NCI-H774 (cell line): ENCODE measurements around the gene CLEC9A.
"Not testable (repeated sequence)": the region's sequence is repeated elsewhere in the genome, so short reads cannot be mapped to it uniquely, and the experiment has no call there.

Source experiments
- DNase-seq: peaks from one replicate; lab custom pipeline; 2025; lab: John Stamatoyannopoulos, UW

Gene CLEC9A

DNA sequence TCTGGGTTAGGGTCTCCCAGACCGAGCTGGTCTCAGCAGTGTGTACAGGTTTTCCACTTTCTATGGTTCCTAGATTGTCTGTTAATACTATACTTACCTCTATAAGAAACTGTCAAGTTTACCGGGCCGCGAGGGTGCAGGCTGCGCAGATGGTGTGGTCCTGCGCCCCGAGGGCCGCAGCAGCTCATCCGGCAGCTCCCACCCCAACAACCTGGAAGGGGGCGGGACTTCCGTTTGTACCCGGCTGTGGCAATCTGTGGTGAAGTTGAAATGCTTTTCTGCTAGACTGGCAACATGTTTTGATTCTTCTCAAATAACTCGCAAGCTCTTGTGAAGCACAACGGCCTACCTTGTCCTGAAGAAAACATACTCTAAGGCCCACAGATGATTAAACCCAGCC, at the start of gene CLEC9A:
Gene CLEC9A, plus strand, starts transcription at position 237 of the 400 bp plus-strand sequence. CDS start 22,006 bp downstream, outside the sequence.
- no peak for DNase-seq

DNA sequence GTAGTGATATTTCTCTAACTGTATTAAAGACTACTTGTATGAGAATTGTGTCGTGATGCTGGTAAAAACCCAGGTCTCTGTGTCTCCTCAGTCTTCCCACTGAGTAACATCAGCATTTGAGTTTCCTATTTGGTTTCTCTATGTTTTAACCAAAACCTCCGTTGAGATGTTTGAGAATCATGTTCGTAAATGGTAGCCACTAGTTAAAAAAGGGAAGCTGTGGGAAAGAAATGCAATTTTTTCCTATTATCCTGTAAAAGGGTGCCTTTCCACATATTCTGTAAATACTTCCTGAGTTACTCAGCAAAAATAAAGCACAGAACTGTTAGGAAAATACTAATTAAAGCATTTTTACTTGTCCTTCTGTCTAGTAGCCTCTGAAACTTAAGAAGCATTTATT, 38.6 kb upstream of the CLEC9A start:
- no peak for DNase-seq

DNA sequence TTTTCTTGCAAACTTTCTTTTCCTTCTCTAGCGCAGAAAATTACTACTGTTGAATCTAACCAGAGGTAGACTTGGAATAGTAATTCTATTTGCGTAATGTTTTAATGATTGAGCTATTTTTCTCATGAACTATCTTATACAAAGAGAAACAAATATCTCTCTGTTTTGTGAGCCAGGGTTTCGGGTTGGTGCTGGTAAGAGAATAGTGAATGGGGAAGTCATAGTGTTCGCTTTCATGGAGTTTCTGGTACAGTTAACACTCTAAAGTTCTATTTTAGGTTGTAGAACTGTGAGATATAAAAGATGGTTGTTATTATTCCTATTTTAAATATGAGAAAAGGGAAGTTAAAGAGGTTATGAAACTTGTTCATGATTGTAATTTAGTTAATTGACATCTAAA, 38.2 kb upstream of the CLEC9A start:
- no peak for DNase-seq

DNA sequence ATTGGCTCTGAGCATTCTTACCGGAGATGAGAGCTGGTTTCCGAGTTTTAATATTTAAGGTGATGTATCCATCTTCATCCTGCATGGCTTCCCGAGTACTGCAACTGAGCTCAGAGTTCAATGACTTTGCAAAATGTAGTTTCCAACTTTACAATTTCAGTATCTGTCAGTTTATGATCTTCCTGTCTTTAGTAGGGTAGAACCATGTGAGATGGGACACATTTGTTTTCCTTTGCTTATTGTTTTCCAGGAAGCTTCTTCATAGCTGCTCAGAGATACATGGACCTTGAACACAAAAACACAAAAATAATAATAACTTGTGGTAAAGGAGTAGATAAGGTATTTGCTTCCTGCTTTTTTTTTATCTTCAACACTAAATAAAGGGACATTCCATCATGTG, 31.5 kb upstream of the CLEC9A start, which contains the start of gene CLEC1B:
Gene CLEC1B, minus strand, starts transcription at position 106 of the 400 bp plus-strand sequence. Its CDS starts 21 bp downstream, at position 85.
- DNase-seq = no peak

DNA sequence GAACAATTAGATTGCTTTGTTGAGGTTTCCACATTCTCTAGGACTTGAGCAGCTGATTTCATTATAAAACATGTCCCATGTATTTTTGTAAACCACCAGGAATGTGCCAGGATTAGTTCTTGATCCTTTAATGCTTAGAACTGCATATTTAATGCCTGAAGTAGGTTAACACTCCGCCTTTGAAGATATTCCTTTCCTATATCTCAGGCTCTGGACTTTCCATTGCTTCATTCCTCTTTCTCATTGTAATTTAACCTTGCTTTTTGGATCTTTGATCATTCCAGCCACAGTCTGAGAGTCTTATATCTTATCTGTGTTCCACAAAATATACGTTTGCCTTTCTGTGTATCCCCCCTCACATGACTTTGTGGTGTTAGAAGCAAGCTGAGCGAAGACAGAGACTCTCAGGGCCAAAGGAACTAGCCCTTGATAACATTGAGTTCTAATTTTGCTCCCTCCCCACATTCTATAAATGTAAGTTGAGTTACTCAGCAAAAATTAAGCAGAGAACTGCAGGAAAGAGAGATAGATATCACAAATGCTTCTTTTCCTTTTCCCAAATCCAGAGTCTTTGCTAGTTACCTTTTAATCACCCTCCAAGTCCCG, 29.2 kb upstream of the CLEC9A start:
- no peak for DNase-seq

DNA sequence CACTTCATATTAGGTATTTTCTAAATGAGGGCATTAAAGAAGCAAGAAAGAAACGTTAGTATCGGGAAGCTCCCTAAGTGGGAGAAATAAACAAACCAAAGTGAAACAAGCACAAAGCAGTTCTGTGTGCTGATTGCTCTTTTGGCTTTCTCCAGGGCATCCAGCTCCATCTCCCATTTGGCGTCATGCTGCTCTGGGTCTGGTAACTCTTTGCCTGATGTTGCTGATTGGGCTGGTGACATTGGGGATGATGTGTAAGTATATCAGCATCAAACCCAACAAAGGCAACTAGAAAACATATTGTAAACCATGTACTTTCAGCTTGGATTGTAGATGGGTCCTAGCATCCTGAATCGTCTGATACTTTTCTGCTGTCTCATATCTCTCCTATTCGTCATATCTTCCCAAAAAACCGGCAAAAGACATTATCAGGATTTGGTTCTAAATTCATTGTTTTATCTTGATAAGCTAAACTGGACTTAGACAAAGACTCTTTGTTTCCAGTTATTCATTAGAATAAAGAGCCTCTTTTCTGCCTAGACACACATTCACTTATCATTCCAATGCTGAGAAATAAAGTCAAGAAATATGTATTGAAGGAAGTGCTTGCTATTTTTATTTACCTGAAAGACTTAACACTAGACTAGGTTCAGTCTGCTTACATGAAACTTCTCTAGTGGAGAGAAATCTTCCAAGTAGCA, 17.7 kb upstream of the CLEC9A start:
- DNase-seq = no peak

DNA sequence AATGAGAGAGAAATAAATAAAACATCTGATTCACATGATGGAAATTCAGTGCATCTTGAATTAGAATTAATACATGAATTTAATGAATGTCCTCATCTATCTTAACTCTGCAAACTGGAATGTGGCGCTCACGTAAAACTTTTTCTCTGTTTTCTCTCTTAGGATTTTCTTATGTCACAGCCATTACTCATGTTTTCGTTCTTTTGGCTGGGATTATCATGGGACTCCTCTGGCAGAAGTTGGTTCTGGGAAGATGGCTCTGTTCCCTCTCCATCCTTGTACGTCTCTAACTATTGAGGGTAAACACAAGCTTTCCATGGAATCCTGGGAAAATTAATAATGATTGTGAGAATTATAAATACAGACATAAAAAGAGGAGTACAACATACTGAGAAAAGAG, 15.0 kb upstream of the CLEC9A start:
- DNase-seq = no peak

DNA sequence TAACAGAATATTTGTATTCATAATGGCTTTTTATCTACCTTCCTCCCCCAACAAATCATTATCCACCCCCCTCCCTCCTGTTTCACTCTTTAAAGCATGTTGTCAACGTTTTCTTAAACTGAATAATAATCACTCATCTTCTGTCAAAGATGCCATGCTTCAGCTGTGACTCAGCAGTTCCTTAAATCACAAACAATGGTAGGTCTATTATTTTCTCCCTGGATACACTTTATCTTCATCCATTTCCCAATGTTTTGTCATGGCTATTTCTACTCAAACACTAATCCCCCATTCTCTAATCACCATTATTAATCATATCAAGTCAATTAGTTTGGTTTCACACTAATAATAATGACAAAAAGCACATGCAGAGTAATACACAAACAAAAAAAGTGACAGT, 13.6 kb upstream of the CLEC9A start:
- no peak for DNase-seq

DNA sequence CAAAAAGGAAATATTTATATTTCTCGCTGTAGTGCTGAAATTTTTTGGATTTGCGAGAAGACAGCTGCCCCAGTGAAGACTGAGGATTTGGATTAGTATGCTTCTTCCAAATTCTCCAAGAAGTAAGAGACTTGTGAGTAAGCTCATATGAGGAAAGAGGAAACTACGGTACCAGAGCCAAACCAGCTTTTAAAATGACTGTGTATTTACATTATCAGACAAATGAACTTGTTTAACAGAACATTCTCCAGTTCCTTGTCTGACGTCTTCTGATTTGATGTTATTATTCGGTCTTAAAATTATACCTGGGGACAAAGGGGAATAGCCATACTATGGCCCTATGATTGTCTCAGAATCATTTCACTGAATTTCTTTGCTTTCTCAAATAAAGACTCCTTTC, 12.1 kb upstream of the CLEC9A start:
- no peak for DNase-seq

DNA sequence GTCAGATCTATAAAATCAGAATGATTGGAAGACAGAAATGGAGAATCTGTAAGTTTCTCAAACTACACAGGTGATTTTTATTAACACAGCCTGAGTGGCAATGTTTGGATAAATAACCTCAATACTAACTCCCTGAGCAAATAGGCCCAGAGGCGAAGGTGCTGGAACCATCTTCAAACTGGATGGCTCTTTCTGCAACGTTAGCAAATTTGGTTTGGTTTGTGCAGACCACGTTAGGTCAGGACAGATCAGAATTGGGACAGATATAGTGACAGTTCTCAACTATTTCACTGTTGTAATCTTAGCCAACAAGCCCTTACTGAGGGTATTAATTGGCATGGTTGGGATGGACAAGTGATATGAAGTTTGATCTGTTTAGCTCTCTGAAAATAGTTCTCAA, 9.1 kb upstream of the CLEC9A start:
- no peak for DNase-seq

DNA sequence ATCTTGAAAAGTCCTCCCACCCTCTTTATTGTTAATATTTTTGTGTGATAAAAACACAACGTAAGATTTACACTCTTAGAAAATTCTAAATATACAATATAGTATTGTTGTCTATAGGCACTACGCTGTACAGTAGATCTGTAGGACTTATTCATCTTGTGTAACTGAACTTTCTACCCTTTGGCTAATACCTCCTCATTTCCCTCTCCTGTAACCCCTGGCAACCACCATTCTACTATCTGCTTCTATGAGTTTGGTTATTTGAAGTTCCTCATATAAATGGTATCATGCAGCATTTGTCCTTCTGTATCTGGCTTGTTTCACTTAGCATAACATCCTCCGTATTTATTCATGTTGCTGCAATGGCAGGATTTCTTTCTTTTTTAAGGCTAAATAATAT, 5.2 kb upstream of the CLEC9A start:
- DNase-seq = no peak

DNA sequence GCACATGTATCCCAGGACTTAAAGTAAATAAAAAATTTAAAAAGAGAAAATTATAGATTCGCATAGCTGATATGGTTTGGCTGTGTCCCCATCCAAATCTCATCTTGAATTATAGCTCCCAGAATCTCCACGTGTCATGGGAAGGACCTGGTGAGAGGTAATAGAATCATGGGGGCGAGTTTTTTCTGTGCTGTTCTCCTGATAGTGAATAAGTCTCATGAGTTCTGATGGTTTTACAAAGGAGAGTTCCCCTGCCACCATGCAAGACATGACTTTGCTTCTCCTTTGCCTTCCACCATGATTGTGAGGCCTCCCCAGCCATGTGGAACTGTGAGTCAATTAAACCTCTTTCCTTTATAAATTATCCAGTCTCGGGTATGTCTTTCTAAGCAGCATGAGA, 3.8 kb upstream of the CLEC9A start:
- DNase-seq = not testable (repeated sequence)

DNA sequence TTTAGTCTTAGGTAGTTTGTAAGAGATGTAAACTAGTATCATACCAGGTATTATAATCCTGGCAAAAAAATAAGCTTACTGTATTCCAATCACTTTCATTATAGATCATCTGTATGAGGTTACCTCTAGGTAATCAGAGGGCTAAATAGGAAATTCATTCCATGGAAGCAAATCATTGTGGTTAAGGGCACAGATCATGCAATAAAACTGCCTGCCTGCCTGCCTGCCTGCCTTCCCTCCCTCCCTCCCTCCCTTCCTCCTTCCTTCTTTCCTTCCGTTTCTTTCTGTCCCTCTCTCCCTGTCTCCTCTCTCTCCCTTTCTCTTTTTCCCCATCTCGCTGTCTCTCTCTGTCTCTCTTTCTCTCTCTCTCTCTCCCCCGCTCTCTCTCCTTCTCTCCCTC, 3.2 kb upstream of the CLEC9A start:
- no peak for DNase-seq

DNA sequence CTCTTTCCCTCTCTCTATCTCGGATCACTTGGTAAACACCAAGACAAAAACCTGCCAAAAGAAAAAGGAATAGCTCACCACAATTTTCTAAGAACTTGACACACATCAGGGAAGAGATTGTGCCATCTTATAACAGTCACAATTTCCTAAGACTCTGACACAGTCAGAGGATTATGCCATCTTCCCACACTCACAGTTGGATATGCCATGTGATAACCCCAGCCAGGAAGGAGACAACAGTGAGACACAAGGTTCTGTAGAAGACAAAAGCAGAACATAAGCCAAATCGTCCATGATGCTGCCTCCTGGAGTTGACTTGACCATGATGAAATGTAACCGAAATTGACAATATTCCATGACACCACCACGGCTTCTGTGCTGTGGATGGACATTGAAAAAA, 2.8 kb upstream of the CLEC9A start:
- no peak for DNase-seq

DNA sequence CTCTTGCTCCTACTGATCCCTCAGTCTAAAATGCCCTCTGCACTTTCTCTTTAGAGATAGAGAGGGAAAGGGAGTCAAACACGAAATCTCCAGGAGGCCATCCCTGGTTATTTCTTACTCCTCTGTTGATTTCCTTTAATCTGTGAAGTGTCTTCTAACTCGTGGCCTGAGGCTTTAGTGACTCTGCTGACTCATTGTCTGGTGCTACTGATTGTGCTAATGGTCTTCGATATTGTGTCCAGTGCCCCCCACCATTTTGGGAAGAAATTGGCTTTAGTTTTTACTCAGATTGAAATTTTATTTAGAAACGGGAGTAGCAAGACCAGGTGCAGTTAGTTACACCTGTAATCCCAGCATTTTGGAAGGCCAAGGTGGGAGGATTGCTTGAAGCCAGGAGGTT, 839 bp downstream of the CLEC9A start:
- DNase-seq = no peak

DNA sequence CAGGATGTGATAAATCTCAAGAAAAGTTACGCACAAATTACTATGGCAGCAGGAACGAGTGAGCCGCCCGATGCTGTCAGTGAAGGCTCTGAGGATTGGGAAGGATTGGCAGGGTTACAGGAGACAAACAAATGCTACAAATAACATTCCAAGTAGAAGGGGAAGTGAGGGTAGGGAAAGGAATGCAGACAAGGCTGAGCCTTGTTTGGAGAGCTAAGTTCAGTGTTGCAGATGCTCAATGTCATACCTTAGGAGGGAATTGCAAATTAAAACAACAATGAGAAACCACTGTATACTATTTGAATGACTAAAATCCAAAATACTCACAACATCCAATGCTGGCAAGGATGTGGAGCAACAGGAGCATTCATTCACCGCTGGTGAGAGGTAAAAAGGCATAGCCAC, 1.3 kb downstream of the CLEC9A start:
- DNase-seq = no peak

DNA sequence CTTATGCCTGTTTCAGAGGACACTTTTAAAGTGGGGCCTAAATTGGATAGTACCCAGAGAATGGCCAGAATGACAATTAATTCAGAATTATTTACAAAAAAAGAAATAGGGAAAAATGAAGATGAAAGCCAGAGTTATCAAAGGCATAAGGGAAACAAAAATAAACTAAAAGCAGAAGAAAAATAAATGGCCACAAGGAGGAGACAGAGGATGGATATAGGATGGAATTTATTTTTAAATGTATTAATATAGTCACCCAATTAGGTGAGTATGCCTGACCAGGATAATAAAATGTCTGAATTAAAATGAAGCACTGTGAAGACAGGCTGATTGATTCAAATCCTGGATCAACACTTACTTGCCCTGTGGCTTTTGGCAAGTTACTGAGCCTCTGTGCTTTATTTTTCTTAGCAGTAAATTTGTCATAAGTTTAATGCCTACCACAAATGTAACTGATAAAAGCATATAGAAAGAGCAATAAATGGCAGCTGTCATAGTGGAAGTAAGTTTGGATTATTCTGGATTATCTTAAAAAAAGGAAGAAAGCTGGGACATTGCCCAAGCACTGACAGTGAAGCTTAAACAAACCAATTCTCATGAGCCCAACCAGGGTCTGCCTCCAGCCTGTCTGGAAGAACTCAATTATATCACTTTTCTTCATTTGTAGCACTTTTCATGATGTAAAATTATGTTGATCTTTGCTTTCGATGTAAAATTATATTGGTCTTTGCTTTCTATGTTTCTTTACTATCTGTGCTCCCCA, 3.5 kb downstream of the CLEC9A start:
- DNase-seq = no peak

DNA sequence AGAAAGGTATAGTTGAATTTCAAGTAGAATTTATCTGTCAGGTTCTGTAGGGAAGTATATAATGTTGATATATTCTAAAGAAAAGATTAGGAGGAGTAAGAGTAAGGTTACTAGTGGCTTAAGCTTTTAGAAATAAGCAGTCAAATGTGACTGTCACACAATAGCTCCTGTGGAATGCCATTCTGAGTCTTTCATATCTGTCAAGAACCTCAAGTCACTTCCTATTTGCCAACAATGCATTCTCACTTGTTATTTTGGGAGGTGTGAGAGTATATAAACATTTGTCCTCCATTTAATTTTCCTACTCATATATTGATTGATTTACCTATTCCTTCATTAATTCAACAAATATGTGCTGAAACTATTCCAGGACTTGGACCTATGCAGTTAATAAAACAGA, 11.7 kb downstream of the CLEC9A start:
- DNase-seq = no peak

DNA sequence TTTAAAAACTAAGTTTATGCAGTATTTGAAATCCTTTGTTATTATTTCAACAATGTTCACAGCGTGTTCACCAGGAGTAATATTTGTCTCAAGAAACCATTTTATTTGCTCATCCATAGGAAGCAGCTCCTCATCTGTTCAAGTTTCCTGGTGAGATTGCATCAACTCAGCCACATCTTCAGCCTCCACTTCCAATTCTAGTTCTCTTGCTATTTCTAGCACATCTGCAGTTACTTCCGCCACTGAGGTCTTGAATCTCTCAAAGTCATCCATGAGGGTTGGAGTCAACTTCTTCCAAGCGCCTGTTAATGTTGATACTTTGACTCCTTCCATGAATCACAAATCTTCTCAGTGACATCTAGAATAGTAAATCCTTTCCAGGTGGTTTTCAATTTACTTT, 18.0 kb downstream of the CLEC9A start:
- DNase-seq = no peak

DNA sequence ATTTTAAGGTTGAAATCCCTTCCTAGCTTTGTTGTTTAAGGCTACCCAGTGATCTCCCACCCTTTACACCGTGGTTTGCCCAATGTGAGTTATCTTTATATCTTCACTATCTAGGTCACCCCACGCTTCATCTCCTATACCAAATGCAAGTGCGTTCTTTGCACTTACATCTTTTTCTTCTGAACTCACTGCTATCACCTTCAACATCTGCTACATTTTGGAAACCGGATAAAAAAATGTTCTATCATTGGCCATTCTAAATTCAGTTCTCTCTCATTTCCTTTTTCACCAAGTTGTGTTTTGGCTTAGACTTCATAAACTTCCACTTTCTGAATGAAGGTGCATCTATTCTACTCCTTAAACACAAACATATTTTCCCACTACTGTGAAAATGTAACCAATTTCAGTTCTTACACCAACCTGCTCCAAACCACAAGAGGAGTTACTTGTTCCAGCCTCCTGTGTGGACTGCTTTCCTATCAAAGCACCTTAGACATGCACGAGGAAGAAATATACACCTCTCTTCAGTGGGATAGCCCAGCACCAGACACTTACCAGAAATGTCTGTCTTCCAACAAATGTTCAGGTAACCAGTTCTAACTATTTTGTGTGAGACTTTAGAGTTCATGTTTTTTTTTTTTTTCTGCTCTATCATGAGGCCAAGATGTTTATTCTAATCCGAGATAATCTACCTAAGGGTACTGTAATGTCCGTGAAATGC, 21.9 kb downstream of the CLEC9A start:
- no peak for DNase-seq

DNA sequence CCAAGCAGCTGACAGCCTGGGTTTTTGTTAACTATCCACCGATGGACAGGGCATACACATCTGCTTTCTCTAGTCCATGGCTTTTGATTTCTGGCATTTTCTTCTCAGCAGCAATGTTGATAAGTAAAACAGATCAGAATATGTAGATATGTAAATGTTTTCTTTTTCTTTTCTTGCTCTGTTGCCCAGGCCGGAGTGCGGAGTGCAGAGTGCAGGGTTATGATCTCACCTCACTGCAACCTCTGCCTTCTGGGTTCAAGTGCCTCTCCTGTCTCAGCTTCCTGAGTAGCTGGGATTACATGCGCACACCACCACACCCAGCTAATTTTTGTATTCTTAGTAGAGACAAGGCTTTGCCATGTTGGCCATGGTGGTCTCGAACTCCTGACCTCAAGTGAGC, 27.9 kb downstream of the CLEC9A start:
- DNase-seq = no peak

DNA sequence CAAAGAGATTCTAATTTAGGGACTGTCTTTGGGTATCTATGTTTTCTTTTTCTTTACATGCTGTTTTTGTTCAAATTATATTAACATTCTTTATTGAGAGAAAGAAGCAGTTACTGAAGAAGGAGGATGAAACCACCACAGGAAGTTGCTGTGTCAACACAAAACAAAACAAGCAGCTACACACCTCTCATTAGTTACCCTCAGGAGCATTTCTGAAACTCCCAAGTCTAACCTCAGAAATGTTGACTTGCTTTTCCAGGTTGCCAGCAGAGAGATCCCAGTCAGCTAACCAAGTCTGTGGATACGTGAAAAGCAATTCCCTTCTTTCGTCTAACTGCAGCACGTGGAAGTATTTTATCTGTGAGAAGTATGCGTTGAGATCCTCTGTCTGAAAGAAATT, 34.8 kb downstream of the CLEC9A start:
- DNase-seq = no peak

DNA sequence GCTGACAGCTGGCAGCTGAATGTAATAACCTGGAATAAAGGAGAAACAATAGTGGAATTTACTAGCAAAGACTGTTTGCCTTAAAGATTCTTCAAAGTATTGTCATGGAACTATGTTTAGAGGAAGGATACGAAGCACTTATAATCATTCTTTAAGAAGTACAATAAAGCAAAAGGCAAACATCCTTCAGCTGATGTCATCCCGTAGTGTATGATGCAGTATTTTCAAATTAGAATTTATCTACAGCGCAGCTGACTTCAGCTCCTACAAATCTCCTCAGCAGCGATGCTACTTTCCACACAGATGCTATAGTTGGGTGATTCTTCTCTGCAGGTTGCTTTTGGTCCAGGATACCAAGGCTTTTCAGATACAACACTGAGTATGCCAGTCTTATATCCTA, 36.8 kb downstream of the CLEC9A start:
- no peak for DNase-seq
